ENCODE results near the gene IQCM.

The IQCM gene

DNA sequence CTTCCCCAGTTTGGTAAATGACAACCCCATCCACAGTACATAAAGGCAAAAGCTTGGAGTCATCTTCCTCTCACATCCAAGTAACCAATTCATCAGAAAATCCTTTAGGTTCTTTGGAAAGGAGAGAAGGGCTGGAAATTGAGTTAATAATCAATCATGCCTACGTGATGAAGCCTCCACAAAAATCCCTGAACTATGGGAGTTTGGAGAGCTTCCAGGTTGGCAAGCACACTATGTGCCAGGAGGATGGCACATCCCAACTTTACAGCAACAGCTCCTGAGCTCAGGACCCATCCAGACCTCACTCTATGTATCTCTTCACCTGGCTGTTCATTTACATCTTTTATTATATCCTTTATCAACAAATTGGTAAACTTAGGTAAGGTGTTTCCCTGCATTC, 98.9 kb downstream of the IQCM start:
- TF ChIP-seq, protein P1, sequence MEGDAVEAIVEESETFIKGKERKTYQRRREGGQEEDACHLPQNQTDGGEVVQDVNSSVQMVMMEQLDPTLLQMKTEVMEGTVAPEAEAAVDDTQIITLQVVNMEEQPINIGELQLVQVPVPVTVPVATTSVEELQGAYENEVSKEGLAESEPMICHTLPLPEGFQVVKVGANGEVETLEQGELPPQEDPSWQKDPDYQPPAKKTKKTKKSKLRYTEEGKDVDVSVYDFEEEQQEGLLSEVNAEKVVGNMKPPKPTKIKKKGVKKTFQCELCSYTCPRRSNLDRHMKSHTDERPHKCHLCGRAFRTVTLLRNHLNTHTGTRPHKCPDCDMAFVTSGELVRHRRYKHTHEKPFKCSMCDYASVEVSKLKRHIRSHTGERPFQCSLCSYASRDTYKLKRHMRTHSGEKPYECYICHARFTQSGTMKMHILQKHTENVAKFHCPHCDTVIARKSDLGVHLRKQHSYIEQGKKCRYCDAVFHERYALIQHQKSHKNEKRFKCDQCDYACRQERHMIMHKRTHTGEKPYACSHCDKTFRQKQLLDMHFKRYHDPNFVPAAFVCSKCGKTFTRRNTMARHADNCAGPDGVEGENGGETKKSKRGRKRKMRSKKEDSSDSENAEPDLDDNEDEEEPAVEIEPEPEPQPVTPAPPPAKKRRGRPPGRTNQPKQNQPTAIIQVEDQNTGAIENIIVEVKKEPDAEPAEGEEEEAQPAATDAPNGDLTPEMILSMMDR (IDR thresholded peaks at IDR 0.05; ENCODE audit: low read depth, low read length), result no peak

DNA sequence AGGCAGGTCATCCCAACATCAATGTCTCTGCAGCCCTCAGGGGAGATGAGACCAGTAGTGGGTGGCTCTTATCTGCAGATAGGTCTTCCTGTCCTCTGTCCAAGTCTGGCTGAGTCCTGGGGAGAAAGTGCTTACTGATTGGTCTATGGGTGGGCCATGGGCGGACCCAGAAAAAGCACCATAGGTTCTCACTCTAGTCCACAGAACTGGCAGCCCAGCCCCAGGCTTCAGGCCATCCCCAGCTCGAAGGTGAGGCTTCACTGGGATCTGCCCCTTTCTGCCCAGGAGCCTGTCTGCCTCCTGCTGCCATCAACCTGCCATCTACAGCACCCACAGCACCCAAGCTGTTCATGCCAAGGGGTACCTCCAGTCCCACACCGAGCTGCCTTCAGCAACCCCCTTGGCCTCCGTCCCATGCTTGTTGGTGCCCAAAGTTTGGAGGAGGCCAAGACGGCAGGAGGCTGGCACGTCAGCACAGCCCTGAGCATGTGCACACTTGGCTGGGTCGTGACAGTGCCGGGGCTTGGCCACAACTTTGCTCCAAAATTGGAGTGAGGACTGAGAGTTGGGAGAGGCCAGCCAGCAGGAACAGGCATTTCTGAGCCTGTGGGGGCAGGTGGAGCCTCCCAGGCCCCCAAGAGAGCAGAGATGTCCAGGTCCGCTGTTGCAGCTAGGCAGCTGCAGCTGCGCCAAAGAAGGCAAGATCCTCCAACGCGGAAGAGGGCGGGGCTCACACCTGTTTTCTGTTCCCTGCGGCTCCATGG, 99.6 kb downstream of the IQCM start:
- no peak overlapping the region for H3K4me3 ChIP-seq (ENCODE audit: low read depth, low read length)
- TF ChIP-seq, protein P1 (IDR thresholded peaks at IDR 0.05; ENCODE audit: low read depth, low read length), result no peak

More for the DNA sequence above, 98.9 kb downstream of the IQCM start:
- no peak overlapping the region for H3K4me3 ChIP-seq (ENCODE audit: low read depth, low read length)

DNA sequence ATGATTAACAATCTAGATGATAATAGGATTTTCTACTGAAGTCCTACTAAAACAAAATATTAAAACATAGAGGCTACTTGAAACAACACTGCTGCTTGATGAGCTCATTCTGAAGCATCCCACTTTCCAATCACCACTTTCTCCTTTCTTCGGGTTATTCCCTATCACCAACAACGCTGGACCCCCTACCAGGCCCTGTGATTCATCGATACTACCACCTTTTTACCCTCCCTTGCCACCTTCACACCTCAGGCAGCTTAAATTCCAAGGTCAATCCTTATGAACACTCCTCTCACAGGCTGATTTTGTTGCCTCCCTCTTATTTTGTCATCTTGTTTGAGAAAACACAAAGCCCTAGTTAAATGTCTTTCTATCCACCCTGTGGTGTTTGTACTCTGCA, 102.6 kb downstream of the IQCM start:
- no peak overlapping the region for H3K4me3 ChIP-seq (ENCODE audit: low read depth, low read length)
- TF ChIP-seq, protein P1 (IDR thresholded peaks at IDR 0.05; ENCODE audit: low read depth, low read length), result no peak

DNA sequence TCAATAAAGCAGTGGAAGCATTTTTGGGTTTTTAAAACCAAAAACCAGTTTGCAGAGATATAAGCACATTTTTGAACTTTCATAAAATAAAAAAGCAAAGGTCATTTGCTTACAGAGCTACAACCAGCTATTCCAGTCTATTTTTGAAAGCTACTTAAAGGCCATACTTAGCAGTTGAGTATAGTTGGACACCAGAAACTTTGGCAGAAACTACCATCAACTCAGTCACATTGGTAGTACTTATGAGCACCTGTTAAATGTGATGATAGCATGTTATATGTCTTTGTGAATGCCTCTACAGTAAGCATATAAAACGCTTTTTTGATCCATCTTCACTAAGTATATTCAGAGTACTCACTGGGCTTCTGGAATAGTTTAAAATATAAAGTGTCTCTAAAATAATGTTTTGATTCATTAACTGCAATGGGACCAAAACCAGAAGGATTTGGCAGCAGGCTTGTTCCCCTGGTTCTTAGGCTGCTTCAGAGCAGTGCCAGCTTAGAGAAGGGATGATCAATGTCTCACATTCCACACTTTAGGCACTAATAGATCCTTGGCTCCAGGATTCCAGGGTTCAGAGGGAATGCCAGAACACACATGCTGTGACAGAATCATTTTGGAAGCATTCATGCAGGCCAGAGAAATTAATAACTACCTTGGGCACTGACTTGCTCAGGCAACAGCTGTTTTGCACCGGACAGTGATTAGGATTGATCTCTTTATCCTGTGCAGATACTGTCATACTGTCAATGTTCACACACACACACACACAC, 103.9 kb downstream of the IQCM start:
- no peak overlapping the region for H3K4me3 ChIP-seq (ENCODE audit: low read depth, low read length)
- TF ChIP-seq, protein P1 (IDR thresholded peaks at IDR 0.05; ENCODE audit: low read depth, low read length), result no peak

DNA sequence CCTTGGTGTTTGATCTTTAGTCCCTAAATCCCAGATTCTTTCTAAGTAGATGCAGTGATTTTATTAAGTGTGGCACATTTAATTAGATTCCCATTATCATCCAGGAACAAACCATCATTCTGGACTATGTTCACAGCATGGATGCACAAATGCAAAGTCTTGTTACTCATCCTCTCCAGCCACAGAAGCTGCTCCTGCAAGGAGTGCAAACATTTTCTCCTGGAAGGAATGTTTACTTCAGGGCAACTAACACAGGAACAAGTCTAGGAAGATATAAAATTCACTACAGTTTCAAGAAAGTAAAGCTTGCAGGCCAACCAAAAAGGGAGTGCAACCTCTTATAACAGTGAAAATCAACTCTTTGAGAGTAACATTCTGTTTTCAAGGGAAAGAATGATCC, 106.0 kb downstream of the IQCM start:
- TF ChIP-seq, protein P1 (IDR thresholded peaks at IDR 0.05; ENCODE audit: low read depth, low read length), result no peak
- H3K4me3 ChIP-seq (ENCODE audit: low read depth, low read length), result no peak overlapping the region

- H3K4me3 ChIP-seq (ENCODE audit: low read depth, low read length), result no peak overlapping the region
- TF ChIP-seq, protein P1 (IDR thresholded peaks at IDR 0.05; ENCODE audit: low read depth, low read length), result no peak
Observed at GRCh38 chr4:149708513-149709130, 107.0 kb downstream of the IQCM start.

DNA sequence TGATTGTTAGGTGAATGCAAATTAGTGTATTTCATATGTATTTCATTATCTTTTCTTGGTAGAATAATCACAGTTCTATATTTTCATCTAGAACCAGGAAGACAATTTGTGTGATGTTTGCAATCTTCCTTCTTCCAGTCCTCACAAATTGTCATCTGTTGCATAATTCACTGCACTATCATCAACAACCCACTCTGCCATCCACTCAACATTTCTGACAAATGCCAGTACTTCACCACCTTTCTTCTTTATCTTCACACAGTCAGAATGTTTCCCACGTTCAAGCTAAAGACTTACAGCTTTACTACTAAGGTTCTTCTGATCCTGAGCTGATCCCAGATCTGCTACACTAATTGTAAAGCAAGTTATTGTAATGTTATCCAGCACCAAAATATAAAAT, 107.8 kb downstream of the IQCM start:
- H3K4me3 ChIP-seq (ENCODE audit: low read depth, low read length), result no peak overlapping the region
- TF ChIP-seq, protein P1 (IDR thresholded peaks at IDR 0.05; ENCODE audit: low read depth, low read length), result no peak

Data from WI38 (cell line).